NT2/D1 (cell line): ENCODE measurements around the gene NCBP2.

ENCODE experiments used
- DNase-seq: peaks from one replicate; pipeline ENCODE4 v3.0.0-alpha.2; 2011; ENCODE audit warnings: low read depth, low spot score
- H3K27me3 ChIP-seq: 2 replicates; pipeline ENCODE4 v1.6.0; 2011; ENCODE audit warnings: mild to moderate bottlenecking; ENCODE audit not compliant: insufficient read length, insufficient read depth
- H3K36me3 ChIP-seq: 2 replicates; pipeline ENCODE4 v1.6.1; 2011; ENCODE audit warnings: mild to moderate bottlenecking, low read length, mixed read lengths; ENCODE audit not compliant: insufficient read depth, insufficient read length
- H3K4me1 ChIP-seq: 2 replicates; pipeline ENCODE4 v1.5.1; 2011; ENCODE audit not compliant: insufficient read depth, insufficient read length
- H3K4me3 ChIP-seq: 2 replicates; pipeline ENCODE4 v1.5.1; 2011; ENCODE audit warnings: low read depth; ENCODE audit not compliant: insufficient read length
- H3K9ac ChIP-seq: 2 replicates; pipeline ENCODE4 v1.6.0; 2011; ENCODE audit warnings: low read depth; ENCODE audit not compliant: insufficient read length
- H3K9me3 ChIP-seq: 2 replicates; pipeline ENCODE4 v1.5.1; 2011; ENCODE audit warnings: mild to moderate bottlenecking, low read length; ENCODE audit not compliant: insufficient read depth
- SUZ12 ChIP-seq: IDR thresholded peaks from 2 replicates; pipeline ENCODE4 v1.6.1; 2011; ENCODE audit not compliant: insufficient read length, insufficient read depth; ENCODE audit errors: extremely low read depth
- YY1 ChIP-seq: IDR thresholded peaks from 2 replicates; pipeline ENCODE4 v1.6.1; 2011; ENCODE audit not compliant: insufficient read length, insufficient read depth
- ZNF274 ChIP-seq: IDR thresholded peaks from 2 replicates; pipeline ENCODE4 v1.6.1; 2011; ENCODE audit warnings: mild to moderate bottlenecking, low read depth, low read length

The NCBP2 gene

GRCh38 chr3:196894557-196895295 is 47.6 kb downstream of the NCBP2 start:
- no peaks in the 10 kb centered on the region for H3K4me1 ChIP-seq
- peaks cover 28% of the 10 kb centered on the region for H3K36me3 ChIP-seq
- H3K4me3 ChIP-seq, result no peak overlapping the region
- DNase-seq, result no peak
- no peaks in the 10 kb centered on the region for H3K9me3 ChIP-seq
- no peaks in the 10 kb centered on the region for H3K27me3 ChIP-seq
- TF ChIP-seq SUZ12 (no peak), ZNF274 (no peak), YY1 (no peak)
- H3K9ac ChIP-seq, result no peak overlapping the region

- no peak for DNase-seq
- no peak overlapping the region for H3K4me3 ChIP-seq
- peaks cover 49% of the 10 kb centered on the region for H3K36me3 ChIP-seq
- TF ChIP-seq ZNF274 (no peak), YY1 (no peak), SUZ12 (no peak)
- no peaks in the 10 kb centered on the region for H3K27me3 ChIP-seq
- no peaks in the 10 kb centered on the region for H3K4me1 ChIP-seq
- no peak overlapping the region for H3K9ac ChIP-seq
- no peaks in the 10 kb centered on the region for H3K9me3 ChIP-seq
Measured at GRCh38 chr3:196889844-196890708, 52.3 kb downstream of the NCBP2 start.

GRCh38 chr3:196886144-196886543 is 56.2 kb downstream of the NCBP2 start:
- no peaks in the 10 kb centered on the region for H3K27me3 ChIP-seq
- no peak overlapping the region for H3K9ac ChIP-seq
- TF ChIP-seq SUZ12 (no peak), YY1 (no peak), ZNF274 (no peak)
- no peaks in the 10 kb centered on the region for H3K9me3 ChIP-seq
- H3K4me1 ChIP-seq, result peaks cover 4% of the 10 kb centered on the region
- DNase-seq, result no peak
- H3K4me3 ChIP-seq, result no peak overlapping the region
- H3K36me3 ChIP-seq, result peaks cover 41% of the 10 kb centered on the region
